ENCODE measurements around the gene RIPOR1.

The RIPOR1 gene

DNA sequence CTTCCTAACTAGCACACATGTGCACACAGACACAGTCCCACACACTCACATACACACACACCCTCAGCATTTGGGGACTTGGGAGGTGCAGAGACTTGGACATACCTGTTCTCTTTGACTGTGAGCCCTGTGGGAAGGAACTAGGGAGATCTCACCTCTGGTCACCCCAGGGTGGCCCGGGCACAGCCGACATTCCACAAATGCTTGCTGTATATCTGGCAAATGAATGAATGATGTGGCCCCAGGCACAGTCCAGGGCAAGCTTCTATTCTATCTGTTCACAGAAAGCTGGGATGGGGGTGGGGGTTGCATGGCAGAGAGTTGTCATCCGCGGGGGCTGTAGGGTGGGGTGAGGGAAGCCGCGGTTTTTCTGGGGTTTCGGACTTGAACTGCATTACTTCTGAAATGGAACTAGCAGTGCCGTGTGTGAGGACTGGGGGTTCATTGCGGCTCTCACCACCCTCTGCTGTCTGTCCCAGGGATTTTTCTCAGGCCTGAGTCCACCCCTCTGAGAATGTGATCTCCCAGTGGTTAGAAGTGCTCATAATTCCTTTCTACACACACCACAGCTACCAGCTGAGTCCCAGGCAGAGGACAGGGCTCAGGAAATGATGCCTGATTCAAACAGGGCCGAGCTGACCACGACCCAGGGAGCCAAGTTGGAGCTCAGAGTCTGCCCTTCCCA, 3.3 kb upstream of the RIPOR1 start:
- TF ChIP-seq, protein P1, sequence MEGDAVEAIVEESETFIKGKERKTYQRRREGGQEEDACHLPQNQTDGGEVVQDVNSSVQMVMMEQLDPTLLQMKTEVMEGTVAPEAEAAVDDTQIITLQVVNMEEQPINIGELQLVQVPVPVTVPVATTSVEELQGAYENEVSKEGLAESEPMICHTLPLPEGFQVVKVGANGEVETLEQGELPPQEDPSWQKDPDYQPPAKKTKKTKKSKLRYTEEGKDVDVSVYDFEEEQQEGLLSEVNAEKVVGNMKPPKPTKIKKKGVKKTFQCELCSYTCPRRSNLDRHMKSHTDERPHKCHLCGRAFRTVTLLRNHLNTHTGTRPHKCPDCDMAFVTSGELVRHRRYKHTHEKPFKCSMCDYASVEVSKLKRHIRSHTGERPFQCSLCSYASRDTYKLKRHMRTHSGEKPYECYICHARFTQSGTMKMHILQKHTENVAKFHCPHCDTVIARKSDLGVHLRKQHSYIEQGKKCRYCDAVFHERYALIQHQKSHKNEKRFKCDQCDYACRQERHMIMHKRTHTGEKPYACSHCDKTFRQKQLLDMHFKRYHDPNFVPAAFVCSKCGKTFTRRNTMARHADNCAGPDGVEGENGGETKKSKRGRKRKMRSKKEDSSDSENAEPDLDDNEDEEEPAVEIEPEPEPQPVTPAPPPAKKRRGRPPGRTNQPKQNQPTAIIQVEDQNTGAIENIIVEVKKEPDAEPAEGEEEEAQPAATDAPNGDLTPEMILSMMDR (IDR thresholded peaks at IDR 0.05): no peak
- H2AFZ ChIP-seq: no peak overlapping the region
- peaks cover 4% of the 10 kb centered on the region for H3K79me2 ChIP-seq
- no peak overlapping the region for H3K27ac ChIP-seq
- H3K27me3 ChIP-seq (ENCODE audit: control insufficient read depth, insufficient read depth, low read length): no peaks in the 10 kb centered on the region
- no peak overlapping the region for H3K4me2 ChIP-seq (ENCODE audit: low read length)
- peaks cover 4% of the 10 kb centered on the region for H3K4me1 ChIP-seq
- H3K9ac ChIP-seq: no peak overlapping the region
- no peak overlapping the region for H3K4me3 ChIP-seq (ENCODE audit: low read depth, low read length)
- H3K36me3 ChIP-seq (ENCODE audit: control insufficient read depth, insufficient read depth, low read length): no peaks in the 10 kb centered on the region
- no peaks in the 10 kb centered on the region for H3K9me3 ChIP-seq (ENCODE audit: control insufficient read depth, low read length)

GRCh38 chr16:67526149-67526791, 2.4 kb upstream of the RIPOR1 start:
- no peaks in the 10 kb centered on the region for H3K36me3 ChIP-seq (ENCODE audit: control insufficient read depth, insufficient read depth, low read length)
- H3K9me3 ChIP-seq (ENCODE audit: control insufficient read depth, low read length): no peaks in the 10 kb centered on the region
- peaks cover 13% of the 10 kb centered on the region for H3K4me1 ChIP-seq
- TF ChIP-seq, protein P1 (IDR thresholded peaks at IDR 0.05): no peak
- H3K4me2 ChIP-seq (ENCODE audit: low read length): no peak overlapping the region
- H3K27me3 ChIP-seq (ENCODE audit: control insufficient read depth, insufficient read depth, low read length): no peaks in the 10 kb centered on the region
- no peak overlapping the region for H3K9ac ChIP-seq
- H3K4me3 ChIP-seq (ENCODE audit: low read depth, low read length): no peak overlapping the region
- H3K27ac ChIP-seq: no peak overlapping the region
- H3K79me2 ChIP-seq: peaks cover 13% of the 10 kb centered on the region
- H2AFZ ChIP-seq: no peak overlapping the region

DNA sequence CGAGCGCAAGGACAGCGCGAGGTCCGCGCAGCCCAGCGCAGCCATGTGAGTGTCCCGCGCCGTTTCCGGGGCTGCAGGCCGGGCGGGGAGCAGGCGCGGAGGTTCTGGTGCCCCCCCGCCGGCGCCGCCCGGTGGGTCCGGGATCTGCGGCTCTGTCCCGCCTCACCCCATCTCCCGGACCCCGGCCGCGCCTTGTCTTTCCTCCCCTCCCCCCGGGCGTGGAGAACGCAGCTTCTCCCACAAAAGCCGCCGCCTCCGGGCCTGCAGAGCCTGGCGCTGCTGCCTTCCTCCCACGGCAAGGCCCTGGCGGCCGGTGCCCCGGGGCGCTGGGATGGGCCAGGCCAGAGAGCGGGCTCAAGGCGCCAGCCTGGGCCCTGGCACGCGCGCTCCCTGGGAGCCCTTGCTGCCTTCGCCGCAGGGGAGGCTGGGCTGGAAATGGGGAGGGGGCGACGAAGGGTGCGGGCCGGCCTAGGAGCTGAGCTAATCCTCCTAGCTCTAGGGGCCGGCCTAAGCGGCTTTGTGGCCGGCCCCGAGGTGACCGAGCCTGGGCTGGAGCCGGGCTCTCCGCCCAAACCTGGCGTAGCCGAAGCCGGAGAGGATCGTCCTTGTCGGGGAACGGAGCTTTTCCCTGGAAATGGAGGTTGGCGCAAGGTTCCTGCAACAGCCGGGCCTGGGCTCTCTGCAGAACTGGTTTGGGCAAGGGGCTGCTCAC, 397 bp downstream of the RIPOR1 start:
- no peaks in the 10 kb centered on the region for H3K9me3 ChIP-seq (ENCODE audit: control insufficient read depth, low read length)
- peaks cover 12% of the 10 kb centered on the region for H3K4me1 ChIP-seq
- peak overlapping the region; percentile 82 for H2AFZ ChIP-seq
- no peaks in the 10 kb centered on the region for H3K27me3 ChIP-seq (ENCODE audit: control insufficient read depth, insufficient read depth, low read length)
- peak overlapping the region; percentile 98 for H3K4me2 ChIP-seq (ENCODE audit: low read length)
- no peaks in the 10 kb centered on the region for H3K36me3 ChIP-seq (ENCODE audit: control insufficient read depth, insufficient read depth, low read length)
- H3K4me3 ChIP-seq (ENCODE audit: low read depth, low read length): peak overlapping the region; percentile 76
- H3K27ac ChIP-seq: peak overlapping the region; percentile 54
- H3K9ac ChIP-seq: peak overlapping the region; percentile 79
- peaks cover 33% of the 10 kb centered on the region for H3K79me2 ChIP-seq
- TF ChIP-seq, protein P1 (IDR thresholded peaks at IDR 0.05): no peak

- H3K4me1 ChIP-seq: peaks cover 12% of the 10 kb centered on the region
- peak overlapping the region; percentile 79 for H3K9ac ChIP-seq
- no peaks in the 10 kb centered on the region for H3K36me3 ChIP-seq (ENCODE audit: control insufficient read depth, insufficient read depth, low read length)
- no peaks in the 10 kb centered on the region for H3K9me3 ChIP-seq (ENCODE audit: control insufficient read depth, low read length)
- peak overlapping the region; percentile 76 for H3K4me3 ChIP-seq (ENCODE audit: low read depth, low read length)
- H3K27me3 ChIP-seq (ENCODE audit: control insufficient read depth, insufficient read depth, low read length): no peaks in the 10 kb centered on the region
- TF ChIP-seq, protein P1 (IDR thresholded peaks at IDR 0.05): no peak
- peak overlapping the region; percentile 54 for H3K27ac ChIP-seq
- H3K4me2 ChIP-seq (ENCODE audit: low read length): peak overlapping the region; percentile 98
- peak overlapping the region; percentile 82 for H2AFZ ChIP-seq
- peaks cover 37% of the 10 kb centered on the region for H3K79me2 ChIP-seq
These were observed 968 bp downstream of the RIPOR1 start for GRCh38 chr16:67529582-67530012.

Measured in parathyroid adenoma (tissue), 2 donors.